H1 (cell line): ENCODE data around the gene GNB1L. TPM values are rescaled to one million over a fixed set of nuclear protein-coding genes. Genes with fewer than 3 reads are reported as not detected.

ENCODE experiments used
- CTCF ChIA-PET: fragments of 300-600 bp; sonication (Branson Sonifier 250); formaldehyde crosslinking; loops from one replicate; lab custom pipeline; 2021; ENCODE audit not compliant: partially characterized antibody; lab: Charles Lee
- POLR2A ChIA-PET: fragments of 300-600 bp; sonication (Branson Sonifier 250); formaldehyde crosslinking; loops from one replicate; lab custom pipeline; 2021; ENCODE audit warnings: inconsistent platforms; ENCODE audit not compliant: partially characterized antibody; lab: Charles Lee
- DNase-seq, 2 experiments: peaks; one replicate each; pipeline versions ENCODE4 v3.0.0 to v3.0.0-alpha.2; 2010 to 2022; ENCODE audit warnings: low spot score in 2 of 2, low read depth in 1 of 2, mixed read lengths in 1 of 2
- FAIRE-seq: peaks from 2 replicates; lab custom pipeline; 2011; peaks lifted over from hg19 to GRCh38; lab: Jason Lieb, UNC
- H2AFZ ChIP-seq: 2 replicates; pipeline ENCODE4 v1.8.1; 2012; ENCODE audit warnings: low read length, inconsistent platforms
- H2AK5ac ChIP-seq: 2 replicates; pipeline ENCODE4 v1.6.1; 2013; ENCODE audit warnings: low read depth, low read length
- H2BK120ac ChIP-seq: replicated peaks from 2 replicates; pipeline ENCODE3; 2013; ENCODE audit warnings: low read depth, low read length, inconsistent platforms
- H2BK12ac ChIP-seq: 2 replicates; pipeline ENCODE4 v1.6.1; 2013; ENCODE audit warnings: low read depth, low read length
- H2BK15ac ChIP-seq: 2 replicates; pipeline ENCODE4 v1.6.1; 2013; ENCODE audit warnings: low read length
- H2BK20ac ChIP-seq: 2 replicates; pipeline ENCODE4 v1.6.1; 2013; ENCODE audit warnings: low read length
- H2BK5ac ChIP-seq: 2 replicates; pipeline ENCODE4 v1.6.1; 2013; ENCODE audit warnings: low read depth, low read length
- H3K14ac ChIP-seq: 2 replicates; pipeline ENCODE4 v1.6.1; 2013; ENCODE audit warnings: inconsistent platforms; ENCODE audit not compliant: insufficient read length
- H3K18ac ChIP-seq: 2 replicates; pipeline ENCODE4 v1.6.1; 2013; ENCODE audit warnings: low read length; ENCODE audit errors: extremely low read depth
- H3K23ac ChIP-seq: 2 replicates; pipeline ENCODE4 v1.6.1; 2013; ENCODE audit warnings: inconsistent platforms; ENCODE audit not compliant: insufficient read length
- H3K23me2 ChIP-seq: 2 replicates; pipeline ENCODE4 v1.6.1; 2013; ENCODE audit warnings: low read depth, low read length
- H3K27ac ChIP-seq: 2 replicates; pipeline ENCODE4 v1.6.1; 2011; ENCODE audit warnings: low read depth, low read length, inconsistent platforms
- H3K27me3 ChIP-seq, 4 experiments: replicated peaks in 1 of 4; 1 replicate in 1 of 4; 2 replicates in 3 of 4; pipeline versions ENCODE4 v1.6.1 to v1.8.1; 2011 to 2013; ENCODE audit warnings: low read length in 3 of 4, mild to moderate bottlenecking in 3 of 4, inconsistent platforms in 2 of 4, mixed read lengths in 2 of 4, moderate library complexity in 1 of 4; ENCODE audit not compliant: control insufficient read depth in 3 of 4, insufficient read depth in 3 of 4; ENCODE audit errors: extremely low read depth in 1 of 4
- H3K36me3 ChIP-seq, 4 experiments: 2 replicates each; pipeline versions ENCODE4 v1.6.1 to v1.8.1; 2011 to 2013; ENCODE audit warnings: mild to moderate bottlenecking in 4 of 4, low read length in 3 of 4, moderate library complexity in 2 of 4, control low read depth in 1 of 4, inconsistent platforms in 1 of 4; ENCODE audit not compliant: insufficient read depth in 4 of 4, control insufficient read depth in 2 of 4
- H3K4ac ChIP-seq: replicated peaks from 2 replicates; pipeline ENCODE3; 2013; ENCODE audit warnings: low read length, low read depth, mixed read lengths, inconsistent platforms; ENCODE audit not compliant: insufficient read length
- H3K4me1 ChIP-seq, 4 experiments: replicated peaks in 1 of 4; 1 replicate in 1 of 4; 2 replicates in 3 of 4; pipeline versions ENCODE4 v1.6.1 to v1.8.1; 2011 to 2013; ENCODE audit warnings: low read length in 3 of 4, inconsistent platforms in 2 of 4, mixed read lengths in 1 of 4; ENCODE audit not compliant: insufficient read depth in 4 of 4, control insufficient read depth in 3 of 4
- H3K4me2 ChIP-seq, 2 experiments: 2 replicates each; pipeline versions ENCODE4 v1.6.1 to v1.8.1; 2011 to 2013; ENCODE audit warnings: low read depth in 2 of 2, low read length in 2 of 2, control low read depth in 1 of 2, inconsistent platforms in 1 of 2, mild to moderate bottlenecking in 1 of 2; ENCODE audit not compliant: insufficient read depth in 1 of 2
- H3K4me3 ChIP-seq, 4 experiments: fragments of 200-600, 300-600 bp in 1 of 4; sonication (generic), shearing (Covaris generic), sonication (Bioruptor Twin) in 1 of 4; 2 replicates each; pipeline versions ENCODE4 v1.5.1 to v1.8.1; 2011 to 2016; ENCODE audit warnings: low read length in 4 of 4, low read depth in 3 of 4, control low read depth in 2 of 4, inconsistent platforms in 2 of 4, mild to moderate bottlenecking in 2 of 4, mixed read lengths in 1 of 4, moderate library complexity in 1 of 4; ENCODE audit not compliant: insufficient read depth in 2 of 4; ENCODE audit errors: extremely low read depth in 1 of 4
- H3K56ac ChIP-seq: replicated peaks from 2 replicates; pipeline ENCODE3; 2013; ENCODE audit warnings: low read depth, mild to moderate bottlenecking, mixed read lengths, low read length, inconsistent platforms; ENCODE audit not compliant: insufficient read length
- H3K79me1 ChIP-seq: 2 replicates; pipeline ENCODE4 v1.6.1; 2013; ENCODE audit warnings: low read depth, low read length, control low read depth
- H3K79me2 ChIP-seq, 2 experiments: 2 replicates each; pipeline versions ENCODE4 v1.6.1 to v1.8.1; 2012 to 2013; ENCODE audit warnings: low read length in 2 of 2, mild to moderate bottlenecking in 2 of 2, inconsistent platforms in 1 of 2; ENCODE audit not compliant: insufficient read depth in 2 of 2, control insufficient read depth in 1 of 2
- H3K9ac ChIP-seq, 4 experiments: replicated peaks in 1 of 4; 1 replicate in 1 of 4; 2 replicates in 3 of 4; pipeline versions ENCODE4 v1.6.1 to v1.8.1; 2011 to 2013; ENCODE audit warnings: low read depth in 3 of 4, low read length in 3 of 4, control low read depth in 2 of 4, mild to moderate bottlenecking in 2 of 4, moderate library complexity in 2 of 4, inconsistent platforms in 1 of 4; ENCODE audit errors: extremely low read depth in 1 of 4
- H3K9me3 ChIP-seq, 2 experiments: 2 replicates each; pipeline versions ENCODE4 v1.6.1 to v1.8.1; 2012 to 2013; ENCODE audit warnings: mild to moderate bottlenecking in 2 of 2, moderate library complexity in 2 of 2, control low read depth in 1 of 2, inconsistent platforms in 1 of 2, low read depth in 1 of 2, low read length in 1 of 2, mixed read lengths in 1 of 2; ENCODE audit not compliant: insufficient read depth in 2 of 2
- H4K20me1 ChIP-seq, 2 experiments: replicated peaks in 1 of 2; 2 replicates each; pipeline versions ENCODE3 to v1.8.1; 2011 to 2013; ENCODE audit warnings: inconsistent platforms in 2 of 2, low read length in 2 of 2, mild to moderate bottlenecking in 1 of 2; ENCODE audit not compliant: insufficient read depth in 2 of 2, control insufficient read depth in 1 of 2
- H4K5ac ChIP-seq: 2 replicates; pipeline ENCODE4 v1.6.1; 2013; ENCODE audit warnings: low read length, low read depth, mixed read lengths, inconsistent platforms; ENCODE audit not compliant: insufficient read length
- H4K8ac ChIP-seq: 2 replicates; pipeline ENCODE4 v1.8.0; 2013; ENCODE audit warnings: mild to moderate bottlenecking, moderate library complexity, low read length, inconsistent platforms; ENCODE audit not compliant: insufficient read depth; ENCODE audit errors: extremely low read depth
- H4K91ac ChIP-seq: replicated peaks from 2 replicates; pipeline ENCODE3; 2013; ENCODE audit warnings: low read length, mixed read lengths, inconsistent platforms; ENCODE audit not compliant: insufficient read length
- ASH2L ChIP-seq: fragments of 200-600, 300-600 bp; sonication (generic); IDR thresholded peaks from one replicate; pipeline ENCODE4 v1.7.1; 2017; ENCODE audit warnings: low read length
- ATF3 ChIP-seq: IDR thresholded peaks from 2 replicates; pipeline ENCODE4 v1.6.1; 2011; ENCODE audit warnings: low read depth, mild to moderate bottlenecking, low read length; ENCODE audit not compliant: insufficient read depth
- BACH1 ChIP-seq: IDR thresholded peaks from 2 replicates; pipeline ENCODE4 v1.6.1; 2012; ENCODE audit warnings: low read length, improper control_type of control experiment
- CTBP2 ChIP-seq: IDR thresholded peaks from 2 replicates; pipeline ENCODE4 v1.7.0; 2011; ENCODE audit warnings: borderline replicate concordance, mild to moderate bottlenecking, moderate library complexity, mixed read lengths, low read length; ENCODE audit not compliant: insufficient read depth, insufficient read length
- CTCF ChIP-seq, 3 experiments: IDR thresholded peaks; 1 replicate in 2 of 3; 2 replicates in 1 of 3; pipeline versions ENCODE4 v1.5.1 to v1.6.1; 2011; ENCODE audit warnings: low read length in 3 of 3, mild to moderate bottlenecking in 3 of 3, inconsistent platforms in 2 of 3, low read depth in 1 of 3, moderate library complexity in 1 of 3; ENCODE audit not compliant: insufficient read depth in 1 of 3; ENCODE audit errors: control extremely low read depth in 1 of 3
- JUND ChIP-seq: IDR thresholded peaks from 2 replicates; pipeline ENCODE4 v1.6.1; 2011; ENCODE audit warnings: mild to moderate bottlenecking, improper control_type of control experiment, low read length
- NRF1 ChIP-seq: IDR thresholded peaks from 2 replicates; pipeline ENCODE4 v1.6.1; 2011; ENCODE audit warnings: mild to moderate bottlenecking, low read depth, low read length, improper control_type of control experiment
- SRF ChIP-seq: IDR thresholded peaks from 2 replicates; pipeline ENCODE4 v1.6.1; 2011; ENCODE audit warnings: mild to moderate bottlenecking, low read depth, low read length, moderate library complexity
- SUZ12 ChIP-seq: fragments of 200-600 bp; sonication (generic); IDR thresholded peaks from 2 replicates; pipeline ENCODE4 v1.6.1; 2012; ENCODE audit warnings: mild to moderate bottlenecking, inconsistent platforms, low read length, moderate library complexity, mixed read lengths
- TCF12 ChIP-seq: IDR thresholded peaks from 2 replicates; pipeline ENCODE4 v1.6.1; 2011; ENCODE audit warnings: low read depth, mild to moderate bottlenecking, low read length
- WGBS, 2 experiments: shearing (Covaris generic) in 1 of 2; methylation state at CpG; one replicate each; pipeline versions ENCODE4 v1.1.6 to v1.1.7; 2013 to 2015; ENCODE audit warnings: low lambda C conversion rate in 2 of 2, mixed read lengths in 2 of 2, inconsistent platforms in 1 of 2, low coverage in 1 of 2, missing lambda C conversion rate in 1 of 2; ENCODE audit not compliant: insufficient replicate concordance in 2 of 2, insufficient coverage in 1 of 2, insufficient read length in 1 of 2; ENCODE audit errors: extremely low coverage in 1 of 2, missing lambda C conversion rate in 1 of 2; 5-methylcytosine and 5-hydroxymethylcytosine counted together
- polyA plus RNA-seq, 7 experiments: library from polyadenylated mRNA; depleted of rRNA in 3 of 7; stranded (reverse) in 5 of 7; unstranded in 2 of 7; fragments of >200 nt in 5 of 7; fragments of 200-250 nt in 2 of 7; gene quantifications; 1 replicate in 5 of 7; 2 replicates in 1 of 7; 4 replicates in 1 of 7; pipeline versions ENCODE4 v1.2.1 to v1.2.3, GENCODE V29; 2011 to 2013; ENCODE audit warnings: missing spikeins in 2 of 7, mixed read lengths in 2 of 7
- total RNA-seq: library from RNA; stranded (reverse); fragmentation: NEBNext Ultra II Directional; extraction: Animal tissue kit (Norgen Biotek cat#: 25700); gene quantifications from 2 replicates; pipeline ENCODE4 v1.2.1, GENCODE V29; 2021

Gene GNB1L
- total and polyA plus RNA-seq, 2 of the 8 experiments (the other 6 are each of a cell fraction or from before 2014, with no cell fraction given): 14.0 to 15.6 TPM

- Histone ChIP-seq H2BK5ac (no peak overlapping the region), H3K79me1 (no peaks in the 10 kb centered on the region), H3K23ac (no peak overlapping the region), H3K23me2 (no peaks in the 10 kb centered on the region), H3K9me3 (no peaks in the 10 kb centered on the region), H3K4me1 (no peaks in the 10 kb centered on the region; a peak in 1 of 7 replicates), H3K36me3 (no peaks in the 10 kb centered on the region), H4K8ac (no peak overlapping the region), H4K5ac (no peak overlapping the region), H3K4me2 (no peak overlapping the region), H3K27me3 (no peaks in the 10 kb centered on the region), H3K4ac (no peak overlapping the region), H3K56ac (no peak overlapping the region), H2AFZ (no peak overlapping the region), H2BK15ac (no peak overlapping the region), H3K27ac (no peak overlapping the region), H4K91ac (no peak overlapping the region), H3K18ac (no peak overlapping the region), H3K14ac (no peak overlapping the region), H2BK20ac (no peak overlapping the region), H4K20me1 (peaks cover 0 to 3% of the 10 kb centered on the region in 2 experiments), H2AK5ac (no peak overlapping the region), H3K9ac (no peak overlapping the region; a peak in 1 of 7 replicates), H3K4me3 (no peak overlapping the region), H2BK120ac (no peak overlapping the region), H3K79me2 (no peaks in the 10 kb centered on the region), H2BK12ac (no peak overlapping the region)
- 90% methylated on average over 11 of the region's 11 CpGs; no CpG with 5 or more reads in 1 of the 2 experiments for WGBS, 2 experiments
- FAIRE-seq (no peak), DNase-seq (no peak)
- CTCF ChIA-PET: interaction anchor here (1.0 to 3.2 kb wide), 11 partner anchors 9 to 138 kb away, joined by 3 to 12 read pairs (median 4); no protein-coding TSS in a partner anchor
- POLR2A ChIA-PET: no interaction called here
- TF ChIP-seq ASH2L: no peak
- no peak for TF ChIP-seq CTCF (IDR thresholded peaks at IDR 0.05; ENCODE audit: control extremely low read depth in 1 of 3, insufficient read depth in 1 of 3, low read depth in 1 of 3, low read length in 3 of 3)
- no peak for TF ChIP-seq NRF1
- no peak for TF ChIP-seq ATF3
- no peak for TF ChIP-seq TCF12
- no peak for TF ChIP-seq BACH1
- TF ChIP-seq CTBP2: no peak
- TF ChIP-seq SUZ12: no peak
- TF ChIP-seq SRF: no peak
- TF ChIP-seq JUND: no peak
These were observed 45.7 kb downstream of the GNB1L start for GRCh38 chr22:19808873-19809478.
